Peyer's patch (tissue), 4 donors: ENCODE results near the gene EME2. TPM values are rescaled to one million over a fixed set of nuclear protein-coding genes. Genes with fewer than 3 reads are reported as not detected.

Experiments used
- DNase-seq, 3 donors: peaks; one replicate each; pipeline ENCODE4 v3.0.0-alpha.2; 2017 to 2019
- H3K27ac ChIP-seq, 4 donors: fragments of 200-600 bp; sonication (generic); one replicate each; pipeline ENCODE4 v1.5.1; 2016 to 2019
- H3K27me3 ChIP-seq, 2 donors: fragments of 200-600 bp; sonication (generic); one replicate each; pipeline ENCODE4 v1.5.1; 2019
- H3K36me3 ChIP-seq, 3 donors: fragments of 200-600 bp; sonication (generic); one replicate each; pipeline ENCODE4 v1.5.1; 2016 to 2019
- H3K4me1 ChIP-seq, 4 donors: fragments of 200-600 bp; sonication (generic); one replicate each; pipeline ENCODE4 v1.5.1; 2016 to 2019
- H3K4me3 ChIP-seq, 4 donors: fragments of 200-600 bp; sonication (generic); 1 replicate in 3 of 4; 2 replicates in 1 of 4; pipeline ENCODE4 v1.5.1; 2016 to 2019; ENCODE audit warnings: mild to moderate bottlenecking in 1 of 4
- H3K9me3 ChIP-seq, 4 donors: fragments of 200-600 bp; sonication (generic); one replicate each; pipeline ENCODE4 v1.5.1; 2016 to 2019; ENCODE audit warnings: mild to moderate bottlenecking in 1 of 4
- CTCF ChIP-seq, 6 experiments: fragments of 450-650 bp in 4 of 6; fragments of 200-600 bp in 2 of 6; sonication (generic) in 1 of 6; IDR thresholded peaks; one replicate each; pipeline ENCODE4 v1.5.1; 2017 to 2019; ENCODE audit warnings: antibody characterized with exemption in 6 of 6, mild to moderate bottlenecking in 3 of 6, moderate library complexity in 1 of 6
- POLR2A ChIP-seq, 2 donors: fragments of 450-650 bp; IDR thresholded peaks; one replicate each; pipeline ENCODE4 v1.5.1; 2017; ENCODE audit warnings: antibody characterized with exemption in 2 of 2, mild to moderate bottlenecking in 2 of 2, moderate library complexity in 2 of 2
- total RNA-seq, 4 donors: library from RNA; depleted of rRNA; stranded (reverse); fragments of >200 nt; gene quantifications; one replicate each; pipeline ENCODE4 v1.1.0, GENCODE V29; 2016

The EME2 gene
- total RNA-seq, 4 donors from 2014 or later = 54.6 to 99.9 (median 67.0) TPM

DNA sequence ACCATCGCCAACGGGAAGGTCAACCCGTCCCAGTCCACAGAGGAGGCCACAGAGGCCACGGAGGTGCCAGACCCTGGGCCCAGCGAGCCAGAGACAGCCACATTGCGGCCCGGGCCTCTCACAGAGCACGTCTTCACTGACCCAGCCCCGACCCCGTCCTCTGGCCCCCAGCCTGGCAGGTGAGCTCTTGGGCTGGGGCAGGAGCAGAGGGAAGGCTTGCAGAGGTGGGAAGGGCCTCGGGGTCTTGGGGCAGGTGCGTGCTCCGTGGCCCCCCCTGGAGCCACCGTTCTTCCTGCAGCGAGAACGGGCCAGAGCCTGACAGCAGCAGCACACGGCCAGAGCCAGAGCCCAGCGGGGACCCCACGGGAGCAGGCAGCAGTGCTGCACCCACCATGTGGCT, 6.4 kb upstream of the EME2 start:
- H3K36me3 ChIP-seq = peaks cover 0 to 83% (median 0%) of the 10 kb centered on the region in 3 donors

GRCh38 chr16:1766701-1767100, 5.9 kb upstream of the EME2 start:
- DNase-seq = no peak
- Histone ChIP-seq H3K27ac (no peak overlapping the region), H3K4me3 (no peak overlapping the region), H3K27me3 (no peaks in the 10 kb centered on the region), H3K9me3 (no peaks in the 10 kb centered on the region), H3K36me3 (peaks cover 0 to 79% (median 0%) of the 10 kb centered on the region in 3 donors), H3K4me1 (peaks cover 0 to 15% (median 11%) of the 10 kb centered on the region in 4 donors)
- TF ChIP-seq POLR2A (IDR thresholded peaks at IDR 0.05) (no peak), CTCF (IDR thresholded peaks at IDR 0.05) (no peak)

More for the DNA sequence above, 6.4 kb upstream of the EME2 start:
- no peak for DNase-seq
- no peaks in the 10 kb centered on the region for H3K27me3 ChIP-seq
- TF ChIP-seq POLR2A (IDR thresholded peaks at IDR 0.05) (no peak), CTCF (IDR thresholded peaks at IDR 0.05) (no peak)
- H3K9me3 ChIP-seq = no peaks in the 10 kb centered on the region
- peaks cover 0 to 14% (median 11%) of the 10 kb centered on the region in 4 donors for H3K4me1 ChIP-seq
- no peak overlapping the region for H3K27ac ChIP-seq
- no peak overlapping the region for H3K4me3 ChIP-seq

DNA sequence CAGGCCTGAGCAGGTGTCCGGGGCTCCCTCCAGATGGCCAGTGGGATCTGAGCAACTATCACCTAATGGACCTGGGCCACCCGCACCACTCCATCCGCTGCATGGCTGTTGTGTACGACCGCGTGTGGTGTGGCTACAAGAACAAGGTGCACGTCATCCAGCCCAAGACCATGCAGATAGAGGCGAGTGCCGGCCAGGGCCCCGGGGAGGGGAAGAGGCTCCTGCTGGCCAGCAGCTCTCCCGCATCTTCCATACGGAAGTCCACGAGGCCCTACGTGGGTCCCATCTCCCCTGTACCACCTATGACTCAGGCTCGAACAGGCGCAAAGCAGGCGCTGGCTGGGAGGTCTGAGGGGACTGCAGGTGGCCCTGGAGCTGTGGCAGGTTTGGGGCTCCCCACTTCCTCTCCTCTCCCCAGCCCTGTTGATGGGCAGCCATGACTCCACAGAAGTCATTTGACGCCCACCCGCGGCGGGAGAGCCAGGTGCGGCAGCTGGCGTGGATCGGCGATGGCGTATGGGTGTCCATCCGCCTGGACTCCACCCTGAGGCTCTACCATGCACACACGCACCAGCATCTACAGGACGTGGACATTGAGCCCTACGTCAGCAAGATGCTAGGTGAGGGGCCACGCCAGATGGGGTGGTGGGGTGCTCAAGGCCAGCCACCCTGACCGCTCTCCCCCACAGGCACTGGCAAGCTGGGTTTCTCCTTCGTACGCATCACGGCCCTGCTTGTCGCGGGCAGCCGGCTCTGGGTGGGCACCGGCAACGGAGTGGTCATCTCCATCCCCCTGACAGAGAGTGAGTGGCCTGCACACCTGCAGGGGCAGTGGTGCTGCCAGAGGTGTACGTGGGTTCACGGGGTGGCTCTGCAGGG, 5.3 kb upstream of the EME2 start:
- Histone ChIP-seq H3K27me3 (no peaks in the 10 kb centered on the region), H3K4me3 (no peak overlapping the region), H3K36me3 (peaks cover 0 to 72% (median 0%) of the 10 kb centered on the region in 3 donors), H3K27ac (no peak overlapping the region), H3K4me1 (peaks cover 0 to 22% (median 11%) of the 10 kb centered on the region in 4 donors), H3K9me3 (no peaks in the 10 kb centered on the region)
- DNase-seq = no peak
- TF ChIP-seq POLR2A (IDR thresholded peaks at IDR 0.05) (no peak), CTCF (IDR thresholded peaks at IDR 0.05) (no peak)

GRCh38 chr16:1768061-1768766, 4.4 kb upstream of the EME2 start:
- no peaks in the 10 kb centered on the region for H3K9me3 ChIP-seq
- peaks cover 0 to 23% (median 11%) of the 10 kb centered on the region in 4 donors for H3K4me1 ChIP-seq
- H3K27ac ChIP-seq = no peak overlapping the region
- H3K36me3 ChIP-seq = peaks cover 0 to 63% (median 0%) of the 10 kb centered on the region in 3 donors
- no peak overlapping the region for H3K4me3 ChIP-seq
- no peak for TF ChIP-seq POLR2A (IDR thresholded peaks at IDR 0.05)
- no peak for TF ChIP-seq CTCF (IDR thresholded peaks at IDR 0.05)
- no peak for DNase-seq
- no peaks in the 10 kb centered on the region for H3K27me3 ChIP-seq

DNA sequence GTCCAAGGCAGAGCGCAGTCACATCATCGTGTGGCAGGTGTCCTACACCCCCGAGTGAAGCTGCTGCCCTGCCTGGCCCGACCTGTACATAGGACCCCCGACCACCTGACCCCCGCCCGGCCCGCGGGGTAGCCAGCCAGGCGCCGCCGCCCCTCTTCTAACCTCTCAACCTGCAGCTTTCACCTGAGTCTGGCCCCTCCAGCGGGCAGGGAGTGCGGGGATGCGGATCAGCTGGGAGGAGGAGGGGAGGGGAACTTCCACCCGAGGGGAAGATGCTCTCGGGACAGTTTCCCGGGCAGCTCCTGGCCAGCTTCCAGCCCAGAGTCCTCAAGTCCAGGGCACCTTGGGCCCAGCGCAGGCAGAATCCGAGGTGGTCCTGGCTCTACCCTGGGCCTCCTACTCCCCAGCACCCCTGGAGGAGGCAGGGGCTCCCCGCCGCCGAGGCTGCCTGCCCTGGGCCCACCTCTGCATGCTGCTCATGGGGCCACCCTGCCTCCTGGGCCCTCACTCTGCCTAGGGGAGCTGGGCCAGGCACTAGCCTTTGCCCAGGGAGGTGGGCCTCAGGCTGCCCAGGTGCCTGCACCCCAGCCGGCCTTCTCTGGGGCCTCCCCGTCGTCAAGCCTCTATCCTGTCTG, 3.7 kb upstream of the EME2 start:
- Histone ChIP-seq H3K27me3 (no peaks in the 10 kb centered on the region), H3K4me1 (peaks cover 0 to 26% (median 13%) of the 10 kb centered on the region in 4 donors), H3K36me3 (peaks cover 0 to 57% (median 0%) of the 10 kb centered on the region in 3 donors), H3K27ac (peak overlapping the region in 1 of 4 donors; percentile 5), H3K4me3 (no peak overlapping the region), H3K9me3 (no peaks in the 10 kb centered on the region)
- no peak for DNase-seq
- TF ChIP-seq CTCF (IDR thresholded peaks at IDR 0.05) (no peak), POLR2A (IDR thresholded peaks at IDR 0.05) (no peak)
